Left cardiac atrium (tissue), 4 donors: Measurements from ENCODE around the gene TOR1AIP2. TPM values are rescaled to one million over a fixed set of nuclear protein-coding genes. Genes with fewer than 3 reads are reported as not detected.
"Not testable (repeated sequence)": the region's sequence is repeated elsewhere in the genome, so short reads cannot be mapped to it uniquely, and the experiment has no call there.

Experiments used
- ATAC-seq, 2 donors: fragments of 200-7000 bp; cut with Tn5 transposase; one replicate each; pipeline ENCODE4 v1.9.1; 2020; ENCODE audit warnings: mild to moderate bottlenecking in 2 of 2, moderate library complexity in 2 of 2
- DNase-seq: peaks from one replicate; pipeline ENCODE4 v3.0.0-alpha.2; 2020
- intact Hi-C, 2 donors: fragments of 100-400 bp; cut with DNase I; formaldehyde crosslinking; loops; one replicate each; pipeline versions ENCODE4 v1.14.1 to v1.15.1; 2022 to 2023
- total RNA-seq, 2 donors: library from RNA; stranded (reverse); fragmentation: NEBNext Ultra II Directional; extraction: Animal tissue kit (Norgen Biotek cat#: 25700); gene quantifications; one replicate each; pipeline ENCODE4 v1.2.1, GENCODE V29; 2021
- donor health status: DM: no; HTN: yes; CAD: no.
- donor health status: DM: no; HTN: yes; CAD: no; lungs with severe emphysema.
- donor health status: DM: yes; HTN: yes; CAD: no.
- donor health status: Dilated cardiomyopathy.

TOR1AIP2 gene
- total RNA-seq, 2 donors from 2014 or later = 40.8 to 55.7 TPM

DNA sequence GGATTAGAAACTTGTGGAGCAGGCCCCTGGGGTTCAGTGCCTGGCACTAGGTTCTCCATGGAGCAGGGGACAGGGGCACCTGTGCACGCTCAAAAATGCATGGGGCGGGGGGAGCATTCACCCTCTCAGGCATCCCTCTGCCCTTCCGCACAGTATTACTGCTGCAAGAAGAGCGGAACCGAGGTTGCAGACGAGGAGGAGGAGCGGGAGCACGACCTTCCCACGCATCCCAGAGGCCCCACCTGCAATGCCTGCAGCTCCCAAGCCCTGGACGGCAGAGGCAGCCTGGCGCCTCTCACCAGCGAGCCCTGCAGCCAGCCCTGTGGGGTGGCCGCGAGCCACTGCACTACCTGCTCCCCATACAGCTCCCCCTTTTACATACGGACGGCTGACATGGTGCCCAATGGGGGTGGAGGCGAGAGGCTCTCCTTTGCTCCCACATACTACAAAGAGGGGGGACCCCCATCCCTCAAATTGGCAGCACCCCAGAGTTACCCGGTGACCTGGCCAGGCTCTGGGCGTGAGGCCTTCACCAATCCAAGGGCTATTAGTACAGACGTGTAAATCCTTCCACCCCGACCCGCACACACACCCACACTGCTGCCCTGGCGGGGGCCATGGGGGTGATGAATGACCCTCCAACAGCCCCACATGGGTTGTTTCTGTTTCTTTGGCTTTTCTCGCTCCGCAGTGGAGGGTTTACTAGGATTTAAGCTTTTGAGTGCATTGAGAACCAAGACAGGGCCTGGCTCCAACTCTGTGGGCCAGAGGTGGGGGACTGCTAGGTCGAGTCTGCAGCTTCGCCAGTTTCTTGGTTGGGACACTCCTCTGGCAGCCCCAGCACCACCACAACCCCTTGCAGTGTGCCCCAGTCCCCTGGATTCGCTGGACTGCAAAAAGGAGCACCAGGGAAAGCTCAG, 63.7 kb downstream of the TOR1AIP2 start:
- intact Hi-C loops = loop anchor here (5.0 to 10.0 kb wide), 2 partner anchors 107 to 449 kb away; partner anchors contain the start of gene AXDND1 (in 1 of the 2)
- no peak for DNase-seq
- no peak for ATAC-seq

- intact Hi-C loops = loop anchor here (5.0 to 10.0 kb wide), 2 partner anchors 105 to 448 kb away; partner anchors contain the start of gene AXDND1 (in 1 of the 2)
- ATAC-seq = no peak
- DNase-seq = no peak
Observed at GRCh38 chr1:179812501-179813292, 64.9 kb downstream of the TOR1AIP2 start.

DNA sequence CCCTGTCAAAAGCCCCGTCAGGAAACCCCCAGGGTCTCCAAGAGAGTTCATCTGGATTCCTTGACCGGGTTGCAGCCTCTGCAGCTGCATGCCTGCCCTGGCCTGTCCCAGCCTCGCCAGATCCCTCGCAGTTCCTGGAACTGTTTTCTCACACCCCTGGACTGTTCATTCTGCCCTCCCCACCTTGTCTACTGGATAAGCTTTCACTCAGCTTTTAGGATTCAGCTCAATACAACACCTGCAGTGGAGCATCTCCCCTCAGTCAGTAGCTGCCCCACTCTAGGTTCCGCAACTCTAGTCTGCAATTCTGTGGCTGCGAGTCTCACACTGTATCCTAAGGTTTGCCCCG, 67.3 kb downstream of the TOR1AIP2 start:
- DNase-seq (no peak), ATAC-seq (no peak)
- intact Hi-C loops = loop anchor here (1.0 to 10.0 kb wide), 3 partner anchors 102 to 446 kb away; partner anchors contain the start of gene AXDND1 (in 1 of the 2)

GRCh38 chr1:179809506-179810366, 67.9 kb downstream of the TOR1AIP2 start:
- DNase-seq (peak; percentile 61), ATAC-seq (peak; percentile 35 to 53)
- intact Hi-C loops = loop anchor here (1.0 to 10.0 kb wide), 3 partner anchors 101 to 445 kb away; partner anchors contain the start of gene AXDND1 (in 1 of the 2)

GRCh38 chr1:179808503-179808902, 69.1 kb downstream of the TOR1AIP2 start:
- intact Hi-C loops = no loop called here
- DNase-seq (no peak), ATAC-seq (no peak)

- DNase-seq = no peak
Observed at GRCh38 chr1:179807691-179808485, 69.7 kb downstream of the TOR1AIP2 start.

DNA sequence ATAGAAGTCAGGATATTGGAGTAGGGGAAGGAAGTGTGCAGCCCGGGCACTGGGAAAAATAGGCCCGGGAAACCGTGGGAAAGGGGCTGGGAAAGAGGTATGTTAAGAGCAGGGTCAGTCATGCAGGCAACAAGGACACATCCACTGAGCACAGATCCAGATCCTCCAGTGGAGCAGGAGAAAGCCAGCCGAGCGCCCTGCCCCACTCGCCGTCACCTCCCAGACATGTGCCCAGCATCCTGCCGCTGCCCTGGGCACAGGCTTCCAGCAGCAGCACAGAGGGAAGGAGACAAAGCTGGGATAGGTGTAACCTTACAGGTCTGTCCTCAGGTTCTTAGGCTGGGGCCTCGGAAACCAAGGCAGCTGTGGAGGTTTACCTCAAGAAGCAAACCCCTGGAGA, 70.3 kb downstream of the TOR1AIP2 start:
- DNase-seq (no peak), ATAC-seq (no peak)
- intact Hi-C loops = no loop called here

More at GRCh38 chr1:179807691-179808485, 69.7 kb downstream of the TOR1AIP2 start:
- peak in 1 of 2 donors; percentile 60 for ATAC-seq
- intact Hi-C loops = no loop called here

GRCh38 chr1:179806333-179806732, 71.3 kb downstream of the TOR1AIP2 start:
- DNase-seq (no peak), ATAC-seq (no peak)
- intact Hi-C loops = no loop called here

DNA sequence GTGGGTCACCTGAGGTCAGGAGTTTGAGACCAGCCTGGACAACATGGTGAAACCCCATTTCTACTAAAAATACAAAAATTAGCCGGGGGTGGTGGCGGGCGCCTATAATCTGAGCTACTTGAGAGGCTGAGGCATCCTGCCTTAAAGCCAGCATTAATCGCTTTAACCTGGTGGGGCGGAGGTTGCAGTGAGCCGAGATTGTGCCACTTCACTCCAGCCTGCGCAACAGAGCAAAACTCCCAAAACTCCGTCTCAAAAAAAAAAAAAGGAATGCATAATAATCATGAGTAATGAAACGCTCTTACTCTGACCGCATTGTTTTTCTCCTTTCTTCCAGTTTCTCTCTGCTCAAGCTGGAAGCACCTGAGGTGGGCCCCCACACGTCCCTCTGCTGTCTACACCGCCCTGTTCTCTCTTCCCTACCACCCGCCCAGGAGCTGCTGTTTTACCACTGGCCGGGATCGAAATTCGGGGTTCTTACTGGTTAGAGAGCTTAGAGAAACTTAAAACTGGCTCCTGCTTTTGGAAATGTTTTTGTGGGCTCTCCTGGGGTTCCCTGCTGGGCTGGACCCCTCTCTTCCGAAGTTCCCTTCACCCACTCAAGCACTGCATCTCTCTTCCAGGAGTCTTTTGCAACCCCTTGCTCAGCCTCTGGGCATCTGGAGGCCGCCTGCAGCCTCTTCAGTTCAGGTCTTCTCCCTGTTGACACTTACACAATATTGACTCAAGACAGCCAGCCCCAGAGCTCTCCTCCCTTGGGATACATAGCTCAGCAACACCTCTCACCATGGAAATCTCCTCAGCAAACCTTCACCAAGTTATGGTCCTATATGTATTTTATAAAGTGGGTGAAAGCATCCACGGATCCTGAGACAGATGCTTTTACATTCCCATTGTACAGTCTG, 72.1 kb downstream of the TOR1AIP2 start:
- no peak for DNase-seq
- intact Hi-C loops = no loop called here

DNA sequence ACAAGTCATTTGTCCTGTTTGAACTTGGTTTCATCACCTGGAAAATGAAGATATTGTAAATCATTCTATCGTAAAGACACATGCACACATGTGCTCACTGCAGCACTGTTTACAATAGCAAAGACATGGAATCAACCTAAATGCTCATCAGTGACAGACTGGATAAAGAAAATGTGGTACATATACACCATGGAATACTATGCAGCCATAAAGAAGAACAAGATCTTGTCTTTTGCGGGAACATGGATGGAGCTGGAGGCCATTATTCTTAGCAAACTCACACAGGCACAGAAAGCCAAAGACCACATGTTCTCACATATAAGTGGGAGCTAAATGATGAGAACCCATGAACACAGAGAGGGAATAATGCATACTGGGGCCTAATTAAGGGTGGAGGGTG, 73.2 kb downstream of the TOR1AIP2 start:
- DNase-seq, intact Hi-C loops, ATAC-seq: not testable (repeated sequence)

More for the DNA sequence above, 72.1 kb downstream of the TOR1AIP2 start:
- no peak for ATAC-seq

- no peak for ATAC-seq
- intact Hi-C loops = no loop called here
- no peak for DNase-seq
Observed at GRCh38 chr1:179803918-179804317, 73.7 kb downstream of the TOR1AIP2 start.

DNA sequence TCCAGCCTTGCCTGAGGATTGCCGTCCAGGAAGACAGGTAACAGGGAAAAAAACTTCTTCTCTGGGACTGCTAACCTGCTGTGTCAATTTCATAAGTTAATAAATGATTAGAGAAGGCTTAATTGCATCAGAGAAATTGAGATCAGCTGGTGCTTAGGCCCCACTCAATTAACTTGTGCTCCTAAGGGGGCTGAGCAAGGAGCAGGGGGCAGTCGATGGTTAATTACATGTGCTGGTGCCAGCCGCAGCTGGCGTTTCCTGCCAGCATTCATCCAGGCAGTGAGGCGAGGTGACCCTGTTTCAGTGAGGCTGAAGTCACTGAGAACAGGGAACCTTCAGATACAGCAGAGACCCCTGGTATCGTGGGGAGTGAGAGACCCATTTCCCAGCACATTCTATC, 74.5 kb downstream of the TOR1AIP2 start:
- DNase-seq = no peak
- intact Hi-C loops = no loop called here
- ATAC-seq = no peak

- no peak for DNase-seq
- ATAC-seq = no peak
- intact Hi-C loops = no loop called here
Observed at GRCh38 chr1:179800481-179800880, 77.1 kb downstream of the TOR1AIP2 start.

DNA sequence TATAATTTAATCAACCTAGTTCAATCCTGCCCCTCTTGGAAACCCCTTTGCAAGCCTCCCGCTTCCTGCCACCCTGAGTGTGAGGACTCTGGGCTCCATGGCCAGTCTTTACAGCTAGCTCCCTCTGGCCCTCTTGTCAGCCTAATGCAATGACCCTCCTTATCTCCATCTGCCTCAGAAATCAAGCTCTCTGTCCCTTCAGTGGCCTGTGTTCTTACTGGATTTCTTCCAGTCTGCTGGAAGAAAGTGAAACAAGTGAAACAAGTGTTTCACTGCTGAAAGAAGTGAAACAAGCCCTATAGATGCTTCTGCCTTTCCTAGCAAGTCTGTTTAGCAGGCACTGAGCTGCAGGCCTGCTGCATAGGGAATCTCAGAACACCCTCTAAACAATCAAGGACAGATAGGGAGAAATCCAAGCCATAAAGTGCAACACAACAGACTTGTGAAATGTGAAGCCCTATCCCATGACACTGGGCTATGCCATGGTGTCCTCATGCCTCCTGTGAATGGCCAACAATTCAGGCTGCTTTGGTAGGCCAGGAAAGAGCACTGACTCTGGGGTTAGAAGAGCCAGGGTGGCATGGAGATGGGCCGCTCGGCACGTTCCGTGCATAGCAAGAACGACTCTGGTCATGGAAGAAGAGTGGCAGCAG, 78.6 kb downstream of the TOR1AIP2 start:
- no peak for DNase-seq
- intact Hi-C loops = no loop called here
- ATAC-seq = no peak

GRCh38 chr1:179798213-179798863, 79.3 kb downstream of the TOR1AIP2 start:
- ATAC-seq (peak in 1 of 2 donors; percentile 24), DNase-seq (no peak)
- intact Hi-C loops = no loop called here

DNA sequence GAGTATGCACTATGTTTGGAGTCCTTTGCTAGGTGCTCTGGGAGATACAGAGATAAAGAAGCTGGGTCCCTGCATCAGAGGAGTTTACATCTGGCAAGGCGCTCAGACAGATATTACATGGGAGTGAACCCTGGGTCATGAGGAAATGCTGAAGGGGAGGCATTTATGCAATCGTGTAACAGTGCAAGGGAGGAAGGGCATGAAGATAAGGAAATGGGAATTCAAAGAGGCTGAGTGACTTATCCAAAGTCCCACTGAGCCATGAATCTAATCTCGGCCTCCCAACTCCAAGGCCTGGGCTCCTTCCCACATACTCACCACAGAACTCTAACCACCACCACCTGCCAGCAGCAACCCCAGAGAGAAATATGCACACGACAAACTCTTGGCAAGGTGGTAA, 82.9 kb downstream of the TOR1AIP2 start:
- no peak for DNase-seq
- peak; percentile 47 to 91 for ATAC-seq
- intact Hi-C loops = no loop called here
